Epithelial cell of prostate (primary cell): ENCODE data around the gene DMD.
"Not testable (repeated sequence)": the region's sequence is repeated elsewhere in the genome, so short reads cannot be mapped to it uniquely, and the experiment has no call there.

ENCODE experiments used
- DNase-seq: peaks from one replicate; pipeline ENCODE4 v3.0.0-alpha.2; 2011; ENCODE audit warnings: low read depth, low spot score
- H3K27ac ChIP-seq: fragments of 450-650 bp; 2 replicates; pipeline ENCODE4 v1.5.1; 2017; ENCODE audit warnings: mild to moderate bottlenecking

DMD gene

GRCh38 chrX:33211356-33212260 is at the start of gene DMD:
Gene DMD (minus strand): TSS chrX:33211549. CDS start chrX:33211312, 237 bp downstream.
- no peak for DNase-seq
- no peak within 1 kb of the TSS for H3K27ac ChIP-seq

- no peak overlapping the region for H3K27ac ChIP-seq
- no peak for DNase-seq
Observed at GRCh38 chrX:33252306-33252825, 41.0 kb upstream of the DMD start.

- no peak overlapping the region for H3K27ac ChIP-seq
- DNase-seq: no peak
Observed at GRCh38 chrX:33218819-33219218, 7.5 kb upstream of the DMD start.

GRCh38 chrX:33210156-33210555 is 1.2 kb downstream of the DMD start:
- DNase-seq: no peak
- no peak overlapping the region for H3K27ac ChIP-seq

GRCh38 chrX:33207056-33207455 is 4.3 kb downstream of the DMD start:
- H3K27ac ChIP-seq: no peak overlapping the region
- DNase-seq: no peak

- no peak overlapping the region for H3K27ac ChIP-seq
- DNase-seq: no peak
Observed at GRCh38 chrX:33205321-33205720, 6.0 kb downstream of the DMD start.

GRCh38 chrX:33204889-33205288 is 6.5 kb downstream of the DMD start:
- DNase-seq: no peak
- no peak overlapping the region for H3K27ac ChIP-seq

GRCh38 chrX:33198561-33199279 is 12.6 kb downstream of the DMD start:
- no peak overlapping the region for H3K27ac ChIP-seq
- DNase-seq: no peak

GRCh38 chrX:33195698-33196097 is 15.7 kb downstream of the DMD start:
- no peak for DNase-seq
- H3K27ac ChIP-seq: no peak overlapping the region

GRCh38 chrX:33194876-33195433 is 16.4 kb downstream of the DMD start:
- H3K27ac ChIP-seq: no peak overlapping the region
- DNase-seq: no peak

GRCh38 chrX:33194289-33194688 is 17.1 kb downstream of the DMD start:
- no peak overlapping the region for H3K27ac ChIP-seq

GRCh38 chrX:33190016-33190415 is 21.3 kb downstream of the DMD start:
- DNase-seq: no peak

More at GRCh38 chrX:33194289-33194688, 17.1 kb downstream of the DMD start:
- no peak for DNase-seq

GRCh38 chrX:33188881-33189280 is 22.5 kb downstream of the DMD start:
- DNase-seq: no peak
- no peak overlapping the region for H3K27ac ChIP-seq

More at GRCh38 chrX:33190016-33190415, 21.3 kb downstream of the DMD start:
- no peak overlapping the region for H3K27ac ChIP-seq

- H3K27ac ChIP-seq: no peak overlapping the region
- no peak for DNase-seq
Observed at GRCh38 chrX:33188286-33188685, 23.1 kb downstream of the DMD start.

- not testable (repeated sequence) for DNase-seq, H3K27ac ChIP-seq
Observed at GRCh38 chrX:33184803-33185202, 26.5 kb downstream of the DMD start.

- DNase-seq: no peak
- H3K27ac ChIP-seq: no peak overlapping the region
Observed at GRCh38 chrX:33183361-33183760, 28.0 kb downstream of the DMD start.

GRCh38 chrX:33178690-33179089 is 32.7 kb downstream of the DMD start:
- no peak for DNase-seq
- no peak overlapping the region for H3K27ac ChIP-seq

- no peak overlapping the region for H3K27ac ChIP-seq
- DNase-seq: no peak
Observed at GRCh38 chrX:33178218-33178617, 33.1 kb downstream of the DMD start.

- DNase-seq: no peak
- H3K27ac ChIP-seq: no peak overlapping the region
Observed at GRCh38 chrX:33175201-33175600, 36.1 kb downstream of the DMD start.

- no peak for DNase-seq
- no peak overlapping the region for H3K27ac ChIP-seq
Observed at GRCh38 chrX:33171041-33171440, 40.3 kb downstream of the DMD start.

GRCh38 chrX:33161829-33162228 is 49.5 kb downstream of the DMD start:
- no peak overlapping the region for H3K27ac ChIP-seq
- no peak for DNase-seq
